Activated T-helper 9 cell treated with anti-CD3 and anti-CD28 coated beads, Interleukin-2, amount 50 U/mL, for 16 hours (primary cell): ENCODE data around the gene KIAA0232.

Experiments used
- DNase-seq: peaks from one replicate; pipeline ENCODE4 v3.0.0-alpha.2; 2020; ENCODE audit warnings: low read depth

Gene KIAA0232

GRCh38 chr4:6916587-6917460 is 134.3 kb downstream of the KIAA0232 start:
- peak; percentile 46 for DNase-seq

GRCh38 chr4:6917461-6918271 is 135.1 kb downstream of the KIAA0232 start:
- peak; percentile 30 for DNase-seq

- no peak for DNase-seq
Measured at GRCh38 chr4:6918338-6918737, 135.8 kb downstream of the KIAA0232 start.

- no peak for DNase-seq
Measured at GRCh38 chr4:6920171-6920570, 137.6 kb downstream of the KIAA0232 start.

GRCh38 chr4:6923507-6923906 is 141.0 kb downstream of the KIAA0232 start:
- DNase-seq = no peak

GRCh38 chr4:6924361-6924779 is 141.8 kb downstream of the KIAA0232 start:
- DNase-seq = no peak

- DNase-seq = no peak
Measured at GRCh38 chr4:6925357-6925836, 142.9 kb downstream of the KIAA0232 start.

- DNase-seq = no peak
Measured at GRCh38 chr4:6926081-6926480, 143.6 kb downstream of the KIAA0232 start.

GRCh38 chr4:6926681-6927478 is 144.4 kb downstream of the KIAA0232 start:
- DNase-seq = peak; percentile 56

GRCh38 chr4:6928081-6928480 is 145.6 kb downstream of the KIAA0232 start:
- no peak for DNase-seq

GRCh38 chr4:6929339-6929811 is 146.8 kb downstream of the KIAA0232 start:
- DNase-seq = no peak

- no peak for DNase-seq
Measured at GRCh38 chr4:6929812-6930464, 147.4 kb downstream of the KIAA0232 start.

- DNase-seq = no peak
Measured at GRCh38 chr4:6932475-6932874, 149.9 kb downstream of the KIAA0232 start.

- no peak for DNase-seq
Measured at GRCh38 chr4:6932918-6933317, 150.4 kb downstream of the KIAA0232 start.
